ENCODE measurements around the gene VPS9D1. TPM values are rescaled to one million over a fixed set of nuclear protein-coding genes. Genes with fewer than 3 reads are reported as not detected.

Gene VPS9D1
- total RNA-seq, 4 donors from 2014 or later: 1.5 to 10.5 (median 3.6) TPM

GRCh38 chr16:89732142-89732917 is 11.6 kb upstream of the VPS9D1 start:
- no peak for TF ChIP-seq CTCF (IDR thresholded peaks at IDR 0.05; ENCODE audit: low read depth)

GRCh38 chr16:89730610-89731234 is 10.0 kb upstream of the VPS9D1 start:
- TF ChIP-seq CTCF (IDR thresholded peaks at IDR 0.05; ENCODE audit: low read depth): no peak

- TF ChIP-seq CTCF (IDR thresholded peaks at IDR 0.05; ENCODE audit: low read depth): no peak
Measured at GRCh38 chr16:89729863-89730593, 9.3 kb upstream of the VPS9D1 start.

GRCh38 chr16:89729293-89729692 is 8.6 kb upstream of the VPS9D1 start:
- TF ChIP-seq CTCF (IDR thresholded peaks at IDR 0.05; ENCODE audit: low read depth): no peak

GRCh38 chr16:89727406-89728120 is 6.9 kb upstream of the VPS9D1 start:
- no peak for TF ChIP-seq CTCF (IDR thresholded peaks at IDR 0.05; ENCODE audit: low read depth)

- no peak for TF ChIP-seq CTCF (IDR thresholded peaks at IDR 0.05; ENCODE audit: low read depth)
Measured at GRCh38 chr16:89723279-89724250, 2.9 kb upstream of the VPS9D1 start.
